GM18858 (cell line): Measurements from ENCODE around the gene PRKCQ.
A peak's percentile ranks its signal among the peaks of the same experiment; 100 is the strongest.

Experiments
- ATAC-seq: cut with Tn5 transposase; IDR thresholded peaks from one replicate; pipeline ENCODE4 v1.9.1; 2021; ENCODE audit not compliant: unreplicated experiment

PRKCQ gene

GRCh38 chr10:6528198-6528950 lies 51.7 kb downstream of the PRKCQ start:
- no peak for ATAC-seq

GRCh38 chr10:6525599-6526165 lies 54.4 kb downstream of the PRKCQ start:
- ATAC-seq, result no peak

DNA sequence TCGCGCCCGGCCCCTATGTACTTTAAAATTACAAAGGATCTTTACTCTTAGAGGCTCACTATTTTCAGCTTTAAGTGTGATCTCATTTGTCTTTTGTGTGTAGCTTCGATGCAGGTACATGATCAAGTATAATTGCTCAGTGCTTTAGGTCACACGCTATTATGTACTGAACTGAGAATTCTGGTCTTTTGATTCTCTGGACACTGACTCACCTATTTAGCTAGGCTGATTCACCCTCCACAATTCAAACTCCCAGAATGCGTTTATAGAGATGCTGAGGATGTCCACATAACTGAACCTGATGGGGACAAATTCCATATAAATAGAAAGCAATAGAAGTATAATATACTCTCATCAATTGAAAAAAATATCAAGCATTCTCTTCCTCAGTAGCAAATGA lies 57.8 kb downstream of the PRKCQ start:
- no peak for ATAC-seq

GRCh38 chr10:6520138-6520537 lies 59.9 kb downstream of the PRKCQ start:
- no peak for ATAC-seq

DNA sequence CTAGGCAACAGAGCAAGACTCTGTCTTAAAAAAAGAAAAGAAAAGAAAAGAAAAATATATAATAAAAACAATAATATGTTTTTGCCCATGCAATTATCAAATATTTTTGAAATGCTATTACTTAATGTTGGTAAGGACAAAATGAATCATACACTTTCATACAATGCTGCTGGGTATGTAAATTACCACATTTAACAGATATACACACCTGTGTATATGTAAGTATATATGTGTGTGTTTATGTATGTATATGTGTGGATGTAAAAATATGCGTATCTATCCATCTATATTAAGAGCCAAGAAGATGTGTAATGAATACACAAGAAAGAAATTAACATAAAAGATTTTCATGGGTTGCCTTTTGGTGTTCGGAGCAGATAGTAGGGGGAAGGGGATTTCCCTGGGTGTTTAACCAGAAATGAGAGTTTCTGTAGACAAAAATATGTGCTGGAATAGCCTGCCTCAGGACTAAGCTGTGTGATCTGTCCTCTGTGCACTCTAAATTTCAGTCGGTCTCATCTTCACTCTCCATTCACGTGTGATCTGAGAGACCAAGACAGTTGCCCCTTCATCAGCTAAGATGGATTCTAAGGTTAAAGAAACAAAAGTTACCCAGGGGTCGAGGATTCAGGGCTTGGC lies 61.2 kb downstream of the PRKCQ start:
- ATAC-seq, result no peak

- no peak for ATAC-seq
Observed at GRCh38 chr10:6516929-6517284, 63.2 kb downstream of the PRKCQ start.

- no peak for ATAC-seq
Observed at GRCh38 chr10:6516281-6516928, 63.7 kb downstream of the PRKCQ start.

- ATAC-seq, result no peak
Observed at GRCh38 chr10:6514844-6515780, 65.0 kb downstream of the PRKCQ start.

DNA sequence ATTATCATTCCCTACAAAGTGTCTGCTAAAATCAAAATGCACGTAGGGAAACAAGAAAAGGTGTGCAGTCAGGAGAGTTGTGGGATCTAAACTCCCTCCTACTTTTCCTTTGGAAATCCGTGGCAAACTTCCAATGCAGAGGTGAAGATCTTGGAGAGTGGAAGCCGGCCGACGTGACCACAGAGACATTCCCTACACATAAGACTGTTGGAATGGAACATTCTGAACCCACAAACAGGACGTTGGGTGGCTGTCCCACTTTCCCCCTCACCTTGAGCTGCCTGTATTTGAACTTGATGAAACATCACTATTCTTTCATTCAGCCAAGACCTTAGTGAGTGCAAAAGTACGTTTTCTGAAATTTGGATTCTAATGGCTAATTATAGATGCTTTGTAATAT lies 65.9 kb downstream of the PRKCQ start:
- no peak for ATAC-seq

DNA sequence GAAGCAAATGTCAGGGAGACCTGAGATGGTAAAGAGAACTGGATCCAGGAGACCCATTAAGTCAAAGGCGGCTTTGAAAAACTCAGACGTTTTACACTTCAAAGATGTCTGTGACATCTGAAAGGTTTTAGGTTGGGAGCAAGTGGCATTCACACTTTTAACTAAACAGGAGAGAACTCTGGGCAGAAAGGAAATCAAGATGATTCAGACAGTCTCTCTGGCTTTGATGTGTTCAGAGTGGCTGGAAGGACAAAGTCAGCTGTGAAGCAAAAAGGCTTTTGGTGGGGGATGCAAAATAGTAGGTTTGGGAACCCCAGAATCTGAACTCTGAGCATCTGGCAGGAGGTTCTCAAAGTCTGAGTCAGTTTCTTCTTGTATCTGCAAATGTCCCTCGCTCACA lies 66.6 kb downstream of the PRKCQ start:
- ATAC-seq, result no peak

DNA sequence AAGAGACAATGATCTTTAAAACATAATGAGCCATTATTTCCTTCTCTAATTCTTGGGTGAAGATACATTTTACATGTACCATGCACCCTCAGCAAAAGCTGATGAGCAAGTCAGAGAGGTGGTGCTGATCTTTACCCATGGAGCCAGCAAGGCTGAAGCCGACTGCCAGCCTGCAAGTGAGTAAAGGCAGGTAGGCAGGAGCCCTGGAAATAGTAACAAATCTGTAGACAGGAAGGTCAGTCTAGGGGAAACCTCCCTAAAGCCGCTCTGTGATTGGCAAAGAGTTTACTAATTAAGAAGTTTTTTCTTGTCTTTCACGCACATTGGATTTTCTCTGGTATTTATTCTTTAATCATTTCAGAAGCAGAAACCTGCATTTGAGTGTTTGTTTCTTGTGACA lies 67.9 kb downstream of the PRKCQ start:
- ATAC-seq, result no peak

GRCh38 chr10:6511347-6511746 lies 68.7 kb downstream of the PRKCQ start:
- no peak for ATAC-seq

DNA sequence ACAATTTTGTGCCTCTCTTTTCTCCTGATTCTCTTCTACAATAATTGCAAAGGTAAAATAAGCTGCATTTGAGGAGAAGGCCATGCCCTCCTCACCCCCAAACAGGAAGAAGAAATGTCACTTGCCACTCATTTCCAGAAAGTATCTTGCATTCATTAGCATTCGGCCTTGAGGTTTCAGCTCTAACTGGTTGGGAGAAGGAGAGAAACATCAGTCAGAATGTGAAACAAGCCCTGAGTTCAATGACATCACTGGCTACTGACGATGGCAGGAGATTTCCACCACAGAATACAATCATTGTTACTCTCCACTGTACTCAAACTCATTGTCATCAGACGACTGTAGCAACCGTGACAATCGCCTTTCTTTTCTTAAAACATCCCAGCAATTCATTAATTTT lies 72.8 kb downstream of the PRKCQ start:
- ATAC-seq, result peak; percentile 96

DNA sequence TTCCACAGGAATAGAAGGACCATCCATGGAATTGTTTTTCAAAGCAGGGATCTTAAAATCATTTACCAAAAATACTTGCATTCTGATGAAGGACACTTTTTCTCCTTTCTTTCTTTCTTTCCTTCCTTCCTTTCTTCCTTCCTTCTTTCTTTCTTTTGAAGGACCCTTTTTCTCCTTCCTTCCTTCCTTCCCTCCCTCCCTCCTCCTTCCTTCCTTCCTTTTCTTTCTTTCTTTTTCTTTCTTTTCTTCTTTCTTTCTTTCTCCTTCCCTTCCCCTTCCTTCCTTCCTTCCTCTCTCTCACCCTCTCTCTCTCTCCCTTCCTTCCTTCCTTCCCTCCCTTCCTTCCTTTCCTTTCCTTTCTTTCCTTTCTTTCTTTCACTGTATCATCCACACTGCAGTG lies 74.8 kb downstream of the PRKCQ start:
- no peak for ATAC-seq

GRCh38 chr10:6504296-6504695 lies 75.8 kb downstream of the PRKCQ start:
- no peak for ATAC-seq

GRCh38 chr10:6503171-6503570 lies 76.9 kb downstream of the PRKCQ start:
- ATAC-seq, result no peak

DNA sequence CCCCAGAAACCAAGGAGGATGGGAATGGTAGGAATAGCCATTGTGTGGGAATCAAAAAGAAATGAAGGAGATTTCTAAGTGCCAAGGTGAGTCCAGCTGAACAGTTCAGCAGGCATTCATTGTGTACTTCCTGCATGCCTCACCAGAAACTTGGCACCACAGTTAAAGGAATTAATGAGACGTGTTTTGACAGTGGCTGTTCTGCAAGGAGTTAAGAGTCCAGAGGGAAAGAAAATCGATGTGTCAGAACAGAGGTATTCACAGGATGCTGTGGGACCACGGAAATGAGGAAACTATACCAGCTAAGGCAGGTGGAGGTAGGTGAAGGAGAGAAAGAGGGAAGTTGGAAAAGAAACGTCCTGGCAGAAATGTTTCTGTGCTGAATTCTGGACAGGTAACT lies 78.1 kb downstream of the PRKCQ start:
- ATAC-seq, result no peak

GRCh38 chr10:6499974-6500373 lies 80.1 kb downstream of the PRKCQ start:
- ATAC-seq, result no peak

GRCh38 chr10:6498771-6499170 lies 81.3 kb downstream of the PRKCQ start:
- no peak for ATAC-seq

DNA sequence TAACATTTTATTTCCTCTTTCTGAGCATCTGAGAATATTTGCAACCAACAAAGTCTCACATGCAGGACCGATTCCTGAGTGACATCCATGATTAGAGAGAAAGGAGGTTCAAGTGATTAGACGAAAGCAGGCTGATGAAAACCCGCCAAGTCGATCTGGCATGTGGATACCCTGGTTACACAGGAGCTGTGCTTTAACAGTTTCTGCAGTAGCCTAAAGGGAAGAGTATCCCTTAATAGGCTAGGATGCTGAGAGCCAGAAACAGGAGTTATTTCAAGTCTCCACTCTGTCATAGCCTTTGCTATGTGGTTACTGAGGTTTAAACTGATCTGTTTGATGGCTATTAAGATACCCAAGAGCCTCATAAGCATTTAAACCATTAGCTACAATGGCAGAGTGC lies 82.5 kb downstream of the PRKCQ start:
- ATAC-seq, result no peak
